Middle frontal gyrus (tissue), 1 donor: ENCODE data around the gene PSPN.
"Not testable (repeated sequence)": the region's sequence is repeated elsewhere in the genome, so short reads cannot be mapped to it uniquely, and the experiment has no call there.

Experiments
- DNase-seq: peaks from one replicate; pipeline ENCODE4 v3.0.0-alpha.2; 2015; ENCODE audit warnings: low spot score; ENCODE audit errors: extremely low spot score

The PSPN gene

GRCh38 chr19:6402837-6403608, 27.3 kb upstream of the PSPN start:
- DNase-seq, result peak; percentile 69

- no peak for DNase-seq
Measured at GRCh38 chr19:6402058-6402457, 26.3 kb upstream of the PSPN start.

DNA sequence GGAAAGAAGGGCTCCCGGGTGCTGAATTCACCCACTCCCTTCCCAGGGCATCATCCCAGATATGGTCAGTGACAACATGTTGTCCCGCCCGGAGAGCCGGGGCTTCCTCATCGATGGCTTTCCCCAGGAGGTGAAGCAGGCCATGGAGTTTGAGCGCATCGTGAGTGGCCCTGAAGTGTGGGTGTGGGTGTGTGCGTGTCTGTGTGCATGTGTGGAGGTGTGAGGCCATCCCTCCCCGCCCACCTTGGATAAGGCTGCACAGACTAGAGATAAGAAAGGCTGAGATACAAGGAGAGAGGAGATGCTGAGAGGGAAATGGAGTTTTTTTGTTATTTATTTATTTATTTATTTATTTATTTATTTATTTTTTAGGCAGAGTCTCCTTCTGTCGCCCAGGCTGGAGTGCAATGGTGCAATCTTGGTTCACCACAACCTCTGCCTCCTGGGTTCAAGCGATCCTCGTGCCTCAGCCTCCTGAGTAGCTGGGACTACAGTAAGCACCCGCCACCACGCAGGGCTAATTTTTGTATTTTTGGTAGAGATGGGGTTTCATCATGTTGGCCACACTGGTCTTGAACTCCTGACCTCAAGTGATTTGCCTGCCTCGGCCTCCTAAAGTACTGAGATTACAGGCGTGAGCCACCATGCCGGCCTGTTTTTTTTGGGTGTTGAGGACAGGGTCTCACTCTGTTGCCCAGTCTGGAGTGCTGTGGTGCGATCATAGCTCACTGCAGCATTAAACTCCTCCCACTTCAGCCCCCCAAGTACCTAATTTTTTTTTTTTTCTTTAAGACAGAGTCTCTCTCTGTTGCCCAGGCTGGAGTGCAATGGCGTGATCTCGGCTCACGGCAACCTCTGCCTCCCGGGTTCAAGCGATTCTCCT, 24.6 kb upstream of the PSPN start:
- not testable (repeated sequence) for DNase-seq

GRCh38 chr19:6396305-6396704, 20.6 kb upstream of the PSPN start:
- no peak for DNase-seq

DNA sequence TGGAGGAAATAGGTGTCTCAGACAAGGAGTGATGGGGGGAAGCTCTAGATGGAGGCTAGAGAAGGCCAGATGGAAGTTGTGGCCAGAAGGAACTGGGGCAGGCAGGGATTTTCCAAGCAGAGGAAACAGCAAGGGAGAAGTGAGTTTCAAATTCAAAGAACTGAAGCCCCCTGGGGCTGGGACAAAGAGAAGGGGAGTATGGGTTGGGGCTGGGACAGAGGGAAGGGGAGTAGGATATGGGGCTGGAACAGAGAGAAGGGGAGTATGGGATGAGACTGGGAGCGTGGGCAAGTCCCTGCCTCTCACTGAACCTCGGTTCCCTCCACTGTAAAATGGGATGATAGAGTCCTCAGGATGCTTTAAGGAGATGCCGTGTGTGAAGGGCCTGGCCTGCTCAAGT, 19.1 kb upstream of the PSPN start:
- no peak for DNase-seq

- DNase-seq, result no peak
Measured at GRCh38 chr19:6393983-6394412, 18.3 kb upstream of the PSPN start.

DNA sequence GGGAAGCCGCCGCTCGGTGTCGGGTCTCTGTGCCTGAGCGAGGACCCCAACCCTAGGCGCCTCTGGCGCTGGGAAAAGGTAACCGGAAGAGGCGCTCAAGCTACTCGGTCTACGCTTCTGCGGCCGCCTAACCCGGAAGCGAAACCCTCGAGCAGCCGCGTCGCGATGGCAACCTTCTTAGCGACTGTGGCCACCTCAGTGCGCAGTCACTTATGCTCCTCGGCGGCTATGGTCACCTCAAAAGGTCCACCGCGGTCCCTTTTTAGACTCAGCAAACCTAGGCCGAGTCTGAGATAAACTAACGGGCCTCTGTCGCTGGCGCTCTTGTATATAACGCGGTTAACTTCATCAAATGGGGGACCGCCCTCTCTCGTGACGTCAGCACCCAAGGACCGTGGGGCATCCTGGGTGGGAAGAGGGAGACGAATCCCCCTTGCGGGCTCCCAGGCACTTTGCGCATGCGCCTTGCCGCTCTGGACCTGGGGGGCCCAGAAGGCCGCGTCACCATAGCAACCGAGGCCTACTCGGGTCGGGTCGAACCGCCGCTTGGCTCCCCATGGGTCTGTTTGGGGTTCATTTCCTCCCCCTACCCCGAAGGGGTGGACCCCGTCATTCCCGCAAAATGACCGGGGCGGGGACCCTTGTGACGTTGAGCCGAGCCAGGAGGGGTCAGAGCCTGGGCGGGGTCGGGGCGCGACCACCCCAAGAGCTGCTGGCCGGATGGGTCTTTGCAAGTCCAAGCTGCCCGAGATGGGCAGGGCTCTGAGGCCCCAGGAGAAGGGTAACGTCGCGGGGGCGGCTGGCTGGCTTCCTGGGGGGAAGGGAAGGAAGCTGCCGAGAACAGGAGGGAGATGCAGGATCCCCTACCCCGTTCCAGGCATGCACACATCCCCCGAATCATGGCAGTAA, 17.6 kb upstream of the PSPN start, which contains the start of gene GTF2F1:
GTF2F1 (minus strand) TSS at position 91 of the 909 bp plus-strand sequence. CDS start 169 bp downstream, outside the sequence.
- DNase-seq, result peak; percentile 92

DNA sequence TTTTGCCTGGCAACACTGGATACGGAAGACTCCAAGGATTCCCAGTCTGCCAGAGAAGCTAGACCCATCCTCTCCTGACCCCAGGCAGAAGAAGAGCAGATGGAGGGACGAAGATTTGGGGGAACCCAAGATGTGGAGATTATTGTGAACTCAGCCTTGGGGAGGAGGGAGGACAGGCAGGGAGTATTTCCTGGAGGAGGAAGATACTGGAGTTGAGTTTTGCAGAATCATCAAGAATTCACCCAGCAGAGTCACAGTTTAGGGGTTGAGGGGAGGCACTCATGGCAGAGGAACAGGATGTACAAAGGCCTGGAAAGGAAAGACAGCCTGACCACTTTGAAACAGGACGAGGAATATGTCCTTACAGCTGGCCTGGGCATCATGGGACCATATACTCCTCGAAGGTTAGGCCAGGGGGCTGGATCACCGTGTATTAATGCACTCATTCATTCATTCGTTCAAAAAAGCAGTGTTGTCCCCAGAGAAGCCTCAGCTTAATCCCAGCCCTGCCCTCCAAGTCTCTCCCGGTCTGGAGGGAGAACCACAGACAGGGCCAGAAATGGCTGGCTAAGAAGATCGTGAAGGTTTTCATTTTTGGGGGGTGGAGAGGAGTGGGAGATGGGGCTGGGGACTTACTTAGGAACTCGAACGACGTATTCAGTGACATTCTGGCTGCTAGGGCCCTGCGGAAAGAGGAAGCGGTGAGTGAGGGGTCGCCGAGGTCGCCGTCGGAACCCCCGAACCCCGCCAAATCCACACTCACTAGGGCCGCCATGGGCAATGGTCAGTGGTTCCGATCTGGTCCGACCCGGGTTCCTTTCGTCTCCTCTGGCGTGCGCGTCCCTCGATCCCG, 16.7 kb upstream of the PSPN start:
- DNase-seq, result no peak

DNA sequence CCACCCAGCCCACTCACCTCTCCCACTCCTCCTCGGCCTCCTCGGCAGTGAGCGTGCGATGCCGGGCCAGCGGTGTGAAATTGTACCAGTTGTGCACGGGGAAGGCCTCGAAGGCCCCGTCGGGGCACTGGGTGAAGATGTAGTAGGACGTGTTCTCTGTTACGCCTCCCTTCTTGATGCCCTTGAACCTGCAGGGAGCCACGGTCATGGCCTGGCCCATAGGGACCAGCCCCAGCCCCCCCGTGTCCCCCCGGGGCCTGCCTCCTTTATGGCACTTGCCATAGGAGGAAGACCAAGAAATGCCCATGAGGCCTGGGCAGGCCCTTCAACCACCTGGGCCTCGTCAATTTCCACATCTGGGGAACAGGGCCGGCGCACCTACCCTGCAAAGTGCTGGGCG, 11.6 kb upstream of the PSPN start:
- DNase-seq, result no peak

DNA sequence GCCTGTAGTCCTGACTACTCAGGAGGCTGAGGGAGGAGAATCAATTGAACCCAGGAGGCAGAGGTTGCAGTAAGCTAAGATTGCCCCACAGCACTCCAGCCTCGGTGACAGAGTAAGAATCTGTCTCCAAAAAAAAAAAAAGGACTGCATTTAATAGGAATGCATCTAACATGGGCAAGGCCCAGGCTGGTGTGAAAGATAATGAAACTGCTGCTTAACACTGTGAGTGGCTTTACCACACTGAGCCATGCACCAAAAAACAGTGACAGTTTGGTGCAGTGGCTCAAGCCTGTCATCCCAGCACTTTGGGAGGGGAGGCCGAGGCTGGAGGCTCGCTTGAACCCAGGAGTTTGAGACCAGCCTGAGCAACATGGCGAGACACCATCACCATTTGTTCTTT, 8.6 kb upstream of the PSPN start:
- no peak for DNase-seq

DNA sequence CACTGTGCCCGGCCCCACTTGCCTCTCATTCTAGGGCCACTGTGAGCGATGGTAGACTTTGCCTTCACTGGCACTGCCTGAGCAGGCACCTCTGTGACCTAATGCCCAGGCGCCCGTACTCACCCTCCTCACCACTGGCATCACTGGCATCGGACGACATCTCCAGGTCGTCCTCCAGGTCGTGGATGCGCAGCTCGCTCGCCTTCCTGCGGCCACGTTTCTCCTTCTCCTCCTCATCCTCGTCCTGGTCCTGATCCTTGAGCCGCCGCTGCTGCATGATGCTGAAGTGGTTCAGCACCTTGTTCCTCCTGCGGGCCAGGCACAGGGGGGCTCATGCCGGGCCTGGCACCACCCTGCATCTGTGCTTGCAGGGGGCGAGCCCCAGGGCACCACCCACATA, 7.5 kb upstream of the PSPN start:
- no peak for DNase-seq

GRCh38 chr19:6381030-6381750, 5.5 kb upstream of the PSPN start:
- no peak for DNase-seq

GRCh38 chr19:6379744-6380143, 4.0 kb upstream of the PSPN start:
- no peak for DNase-seq

- DNase-seq, result no peak
Measured at GRCh38 chr19:6378486-6378885, 2.8 kb upstream of the PSPN start.

DNA sequence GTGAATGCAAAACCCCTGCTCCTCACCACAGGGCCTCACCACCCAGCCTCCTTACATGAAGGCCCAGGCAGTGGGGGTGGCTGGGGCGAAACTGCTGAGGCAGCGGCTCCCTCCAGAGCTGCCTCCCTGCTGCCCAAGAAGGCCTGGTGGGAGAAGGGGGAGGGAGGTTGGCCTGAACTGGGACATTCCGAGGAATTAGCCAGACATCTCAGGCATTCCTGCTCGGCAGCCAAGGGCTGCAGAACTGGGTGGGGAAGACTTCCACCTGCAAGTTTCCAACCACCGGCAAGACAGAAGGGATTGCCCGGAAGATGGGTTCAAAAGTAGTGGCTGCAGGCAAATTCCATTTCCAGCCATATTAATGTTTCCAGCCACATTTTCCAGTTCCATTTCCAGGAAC, 2.3 kb upstream of the PSPN start:
- no peak for DNase-seq

GRCh38 chr19:6376512-6377190, 918 bp upstream of the PSPN start:
- no peak for DNase-seq

DNA sequence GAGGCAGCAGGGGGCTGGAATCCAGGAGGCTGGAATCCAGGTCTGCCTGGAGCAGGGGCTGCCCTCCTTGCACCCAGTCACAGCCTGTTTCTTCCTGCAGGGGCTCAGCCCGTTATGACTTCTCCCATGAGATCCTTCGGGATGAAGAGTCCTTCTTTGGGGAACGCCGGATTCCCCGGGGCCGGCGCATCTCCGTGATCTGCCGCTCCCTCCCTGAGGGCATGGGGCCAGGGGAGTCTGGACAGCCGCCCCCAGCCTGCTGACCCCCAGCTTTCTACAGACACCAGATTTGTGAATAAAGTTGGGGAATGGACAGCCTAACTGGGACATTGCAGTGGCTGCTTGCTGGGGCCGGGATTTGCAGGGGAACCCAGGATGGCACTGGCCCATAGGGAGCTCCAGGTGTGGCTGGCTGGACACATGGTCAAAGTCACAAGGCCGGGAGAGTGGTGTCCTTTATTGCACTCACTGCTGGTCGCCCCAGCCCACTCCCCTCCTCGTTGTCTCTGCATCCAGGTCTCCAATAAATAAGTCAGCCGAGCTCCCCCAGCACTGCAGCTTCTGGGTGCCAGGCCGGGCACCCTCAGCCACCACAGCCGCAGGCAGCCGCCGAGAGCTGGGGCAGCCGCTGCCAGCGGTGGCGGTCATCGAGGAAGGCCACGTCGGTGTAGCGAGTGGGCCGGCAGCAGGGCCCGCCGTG, 872 bp downstream of the PSPN start:
- DNase-seq, result no peak

DNA sequence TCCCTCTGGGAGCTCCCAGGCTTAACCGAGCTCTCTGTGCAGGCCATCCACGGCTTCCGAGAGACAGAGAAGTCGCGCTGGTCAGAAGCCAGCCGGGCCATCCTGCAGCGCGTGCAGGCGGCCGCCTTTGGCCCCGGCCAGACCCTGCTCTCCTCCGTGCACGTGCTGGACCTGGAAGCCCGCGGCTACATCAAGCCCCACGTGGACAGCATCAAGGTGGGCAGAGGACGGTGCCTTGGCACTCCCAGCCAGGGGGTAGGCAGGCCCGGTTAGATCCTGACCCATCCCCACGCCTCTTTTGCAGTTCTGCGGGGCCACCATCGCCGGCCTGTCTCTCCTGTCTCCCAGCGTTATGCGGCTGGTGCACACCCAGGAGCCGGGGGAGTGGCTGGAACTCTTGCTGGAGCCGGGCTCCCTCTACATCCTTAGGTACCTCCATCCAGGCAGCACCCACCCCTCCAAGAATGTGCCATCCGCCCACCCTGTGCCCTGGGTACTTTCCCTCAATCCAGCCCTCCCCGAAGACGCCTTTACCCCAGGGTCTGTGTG, 1.5 kb downstream of the PSPN start:
- DNase-seq, result no peak

GRCh38 chr19:6373813-6374108, 2.0 kb downstream of the PSPN start:
- DNase-seq, result no peak
